HEK293 (cell line): ENCODE data around the gene DGKH.

Experiments used
- CTCF ChIA-PET: fragments of 350-600 bp; formaldehyde crosslinking; extraction: SDS; loops from one replicate; lab custom pipeline; 2021; ENCODE audit warnings: antibody characterized with exemption; lab: Yijun Ruan, JAX
- POLR2A ChIA-PET: fragments of 300-600 bp; formaldehyde crosslinking; extraction: SDS; loops from one replicate; lab custom pipeline; 2020; ENCODE audit warnings: antibody characterized with exemption, inconsistent platforms; lab: Yijun Ruan, JAX
- H3K27ac ChIP-seq: fragments of 200-500 bp; sonication (Bioruptor generic); 2 replicates; pipeline ENCODE4 v1.5.1; 2014; ENCODE audit warnings: low read depth, low read length, control low read depth, inconsistent platforms; ENCODE audit errors: extremely low read depth
- H3K36me3 ChIP-seq, 2 experiments: fragments of 200-500 bp in 1 of 2; sonication (Bioruptor generic) in 1 of 2; 1 replicate in 1 of 2; 2 replicates in 1 of 2; pipeline ENCODE4 v1.5.1; 2014 to 2017; ENCODE audit warnings: inconsistent platforms in 2 of 2, low read length in 2 of 2; ENCODE audit not compliant: control insufficient read depth in 2 of 2, insufficient read depth in 1 of 2
- H3K4me1 ChIP-seq: fragments of 200-500 bp; sonication (Bioruptor generic); 2 replicates; pipeline ENCODE4 v1.5.1; 2014; ENCODE audit warnings: mild to moderate bottlenecking, low read length, inconsistent platforms; ENCODE audit not compliant: control insufficient read depth, insufficient read depth
- H3K4me3 ChIP-seq: 2 replicates; pipeline ENCODE4 v1.5.1; 2011; ENCODE audit warnings: low read depth, mild to moderate bottlenecking, control low read depth, low read length, moderate library complexity
- H3K9me3 ChIP-seq: fragments of 200-500 bp; sonication (Bioruptor generic); 2 replicates; pipeline ENCODE4 v1.5.1; 2014; ENCODE audit warnings: low read depth, low read length, inconsistent platforms; ENCODE audit not compliant: control insufficient read depth, insufficient read depth
- IKZF3 ChIP-seq: fragments of 450-650 bp; IDR thresholded peaks from 2 replicates; pipeline ENCODE4 v1.5.0; 2018; ENCODE audit warnings: missing biosample characterization, mild to moderate bottlenecking, missing genetic modification characterization, moderate library complexity
- INSM2 ChIP-seq: fragments of 450-650 bp; formaldehyde crosslinking; IDR thresholded peaks from 2 replicates; pipeline ENCODE4 v1.5.1; 2016; ENCODE audit warnings: missing biosample characterization, missing genetic modification characterization
- KLF17 ChIP-seq: fragments of 450-650 bp; formaldehyde crosslinking; IDR thresholded peaks from 2 replicates; pipeline ENCODE4 v1.5.1; 2016; ENCODE audit warnings: missing biosample characterization, missing genetic modification characterization
- SCRT1 ChIP-seq: fragments of 450-650 bp; formaldehyde crosslinking; IDR thresholded peaks from 2 replicates; pipeline ENCODE4 v1.5.1; 2016; ENCODE audit warnings: missing biosample characterization, missing genetic modification characterization, borderline replicate concordance
- WT1 ChIP-seq: fragments of 450-650 bp; formaldehyde crosslinking; IDR thresholded peaks from 2 replicates; pipeline ENCODE4 v1.5.1; 2016; ENCODE audit warnings: missing biosample characterization, missing genetic modification characterization
- ZBTB17 ChIP-seq: fragments of 450-650 bp; formaldehyde crosslinking; IDR thresholded peaks from 2 replicates; pipeline ENCODE4 v1.5.1; 2016; ENCODE audit warnings: missing biosample characterization, missing genetic modification characterization
- ZNF24 ChIP-seq: fragments of 450-650 bp; formaldehyde crosslinking; IDR thresholded peaks from 2 replicates; pipeline ENCODE4 v1.5.1; 2016; ENCODE audit warnings: missing biosample characterization, missing genetic modification characterization
- ZNF26 ChIP-seq: fragments of 450-650 bp; formaldehyde crosslinking; IDR thresholded peaks from 2 replicates; pipeline ENCODE4 v1.5.1; 2016; ENCODE audit warnings: missing biosample characterization, missing genetic modification characterization
- ZNF335 ChIP-seq: fragments of 450-650 bp; formaldehyde crosslinking; conservative IDR thresholded peaks from 2 replicates; pipeline ENCODE4 v1.5.1; 2016; ENCODE audit warnings: missing biosample characterization, missing genetic modification characterization
- ZNF544 ChIP-seq: fragments of 450-650 bp; formaldehyde crosslinking; IDR thresholded peaks from 2 replicates; pipeline ENCODE4 v1.5.0; 2017; ENCODE audit warnings: missing biosample characterization, missing genetic modification characterization
- ZNF600 ChIP-seq: fragments of 450-650 bp; formaldehyde crosslinking; IDR thresholded peaks from 2 replicates; pipeline ENCODE4 v1.5.1; 2016; ENCODE audit warnings: missing biosample characterization, missing genetic modification characterization
- ZNF629 ChIP-seq: fragments of 450-650 bp; formaldehyde crosslinking; IDR thresholded peaks from 2 replicates; pipeline ENCODE4 v1.5.1; 2017; ENCODE audit warnings: missing biosample characterization, missing genetic modification characterization
- TF ChIP-seq, protein P1 (sequence below): fragments of 450-650 bp; formaldehyde crosslinking; IDR thresholded peaks from 2 replicates; pipeline ENCODE4 v1.5.1; 2016; ENCODE audit warnings: missing biosample characterization, missing genetic modification characterization
- TF ChIP-seq, protein P2 (sequence below): fragments of 450-650 bp; formaldehyde crosslinking; IDR thresholded peaks from 2 replicates; pipeline ENCODE4 v1.5.1; 2017; ENCODE audit warnings: missing biosample characterization, missing genetic modification characterization

The DGKH gene

DNA sequence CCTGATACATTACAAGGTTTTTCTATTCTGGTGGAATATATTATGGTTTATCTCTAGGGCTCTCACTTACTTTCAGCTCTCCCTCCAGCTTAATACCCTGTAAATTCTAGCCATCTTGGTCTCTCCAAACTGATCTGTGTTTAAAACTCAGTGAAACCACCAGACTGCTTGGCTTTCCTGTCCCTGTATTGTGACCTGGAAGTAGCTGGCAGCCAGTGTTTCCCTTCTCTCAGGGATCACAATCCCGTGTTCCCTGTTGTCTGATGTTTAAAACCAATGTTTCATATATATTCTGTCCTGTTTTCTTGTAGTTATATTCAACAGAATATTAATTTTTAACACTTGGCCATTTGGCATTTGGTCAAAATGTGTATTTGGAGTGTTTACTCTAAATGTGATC, 231.5 kb downstream of the DGKH start:
- CTCF ChIA-PET, result no interaction called here
- no peak overlapping the region for H3K27ac ChIP-seq
- TF ChIP-seq SCRT1 (tag by site-specific recombination), result no peak
- TF ChIP-seq, protein P1, sequence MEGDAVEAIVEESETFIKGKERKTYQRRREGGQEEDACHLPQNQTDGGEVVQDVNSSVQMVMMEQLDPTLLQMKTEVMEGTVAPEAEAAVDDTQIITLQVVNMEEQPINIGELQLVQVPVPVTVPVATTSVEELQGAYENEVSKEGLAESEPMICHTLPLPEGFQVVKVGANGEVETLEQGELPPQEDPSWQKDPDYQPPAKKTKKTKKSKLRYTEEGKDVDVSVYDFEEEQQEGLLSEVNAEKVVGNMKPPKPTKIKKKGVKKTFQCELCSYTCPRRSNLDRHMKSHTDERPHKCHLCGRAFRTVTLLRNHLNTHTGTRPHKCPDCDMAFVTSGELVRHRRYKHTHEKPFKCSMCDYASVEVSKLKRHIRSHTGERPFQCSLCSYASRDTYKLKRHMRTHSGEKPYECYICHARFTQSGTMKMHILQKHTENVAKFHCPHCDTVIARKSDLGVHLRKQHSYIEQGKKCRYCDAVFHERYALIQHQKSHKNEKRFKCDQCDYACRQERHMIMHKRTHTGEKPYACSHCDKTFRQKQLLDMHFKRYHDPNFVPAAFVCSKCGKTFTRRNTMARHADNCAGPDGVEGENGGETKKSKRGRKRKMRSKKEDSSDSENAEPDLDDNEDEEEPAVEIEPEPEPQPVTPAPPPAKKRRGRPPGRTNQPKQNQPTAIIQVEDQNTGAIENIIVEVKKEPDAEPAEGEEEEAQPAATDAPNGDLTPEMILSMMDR (tag by site-specific recombination), result no peak
- H3K4me1 ChIP-seq, result peaks cover 8% of the 10 kb centered on the region
- H3K36me3 ChIP-seq, result no peaks in the 10 kb centered on the region
- no peaks in the 10 kb centered on the region for H3K9me3 ChIP-seq
- POLR2A ChIA-PET, result no interaction called here
- no peak overlapping the region for H3K4me3 ChIP-seq

- Histone ChIP-seq H3K36me3 (no peaks in the 10 kb centered on the region), H3K4me3 (no peak overlapping the region), H3K9me3 (no peaks in the 10 kb centered on the region), H3K4me1 (peaks cover 8% of the 10 kb centered on the region), H3K27ac (no peak overlapping the region)
- ChIA-PET POLR2A (no interaction called here), CTCF (no interaction called here)
- no peak for TF ChIP-seq ZNF26
- 0 out of 2 replicates have a peak, but pooled peaks have one; percentile 42 for TF ChIP-seq KLF17 (tag by site-specific recombination)
- TF ChIP-seq, protein P2, sequence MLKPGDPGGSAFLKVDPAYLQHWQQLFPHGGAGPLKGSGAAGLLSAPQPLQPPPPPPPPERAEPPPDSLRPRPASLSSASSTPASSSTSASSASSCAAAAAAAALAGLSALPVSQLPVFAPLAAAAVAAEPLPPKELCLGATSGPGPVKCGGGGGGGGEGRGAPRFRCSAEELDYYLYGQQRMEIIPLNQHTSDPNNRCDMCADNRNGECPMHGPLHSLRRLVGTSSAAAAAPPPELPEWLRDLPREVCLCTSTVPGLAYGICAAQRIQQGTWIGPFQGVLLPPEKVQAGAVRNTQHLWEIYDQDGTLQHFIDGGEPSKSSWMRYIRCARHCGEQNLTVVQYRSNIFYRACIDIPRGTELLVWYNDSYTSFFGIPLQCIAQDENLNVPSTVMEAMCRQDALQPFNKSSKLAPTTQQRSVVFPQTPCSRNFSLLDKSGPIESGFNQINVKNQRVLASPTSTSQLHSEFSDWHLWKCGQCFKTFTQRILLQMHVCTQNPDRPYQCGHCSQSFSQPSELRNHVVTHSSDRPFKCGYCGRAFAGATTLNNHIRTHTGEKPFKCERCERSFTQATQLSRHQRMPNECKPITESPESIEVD (tag by site-specific recombination), result 0 out of 2 replicates have a peak, but pooled peaks have one; percentile 15
Measured at GRCh38 chr13:42280537-42280936, 232.1 kb downstream of the DGKH start.

DNA sequence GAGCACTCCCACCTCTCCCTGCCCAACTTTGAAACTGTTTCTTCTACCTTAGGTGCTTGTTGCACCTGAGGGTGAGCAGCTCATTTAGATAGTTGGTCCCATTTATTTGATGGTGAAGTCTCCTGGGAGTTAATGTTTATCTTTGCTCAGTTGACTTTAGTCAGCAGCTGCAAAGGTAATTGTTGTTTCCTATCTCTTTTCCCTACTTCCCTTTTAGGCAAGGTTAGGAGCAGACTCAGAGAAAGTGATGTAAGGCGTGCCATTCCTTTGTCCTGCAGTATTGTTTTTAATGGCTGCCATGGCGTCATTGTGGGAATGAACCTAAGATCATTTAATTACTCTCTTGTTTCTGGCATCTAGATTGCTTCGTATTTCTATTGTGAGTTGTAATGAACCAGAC, 235.1 kb downstream of the DGKH start:
- Histone ChIP-seq H3K27ac (no peak overlapping the region), H3K36me3 (peaks cover 7 to 20% of the 10 kb centered on the region in 2 experiments; a peak in 2 of 3 replicates), H3K9me3 (no peaks in the 10 kb centered on the region), H3K4me1 (peaks cover 8% of the 10 kb centered on the region), H3K4me3 (no peak overlapping the region)
- TF ChIP-seq ZNF600, result peak; percentile 65
- TF ChIP-seq ZNF544 (tag by site-specific recombination), result no peak
- TF ChIP-seq ZNF24 (tag by site-specific recombination), result no peak
- TF ChIP-seq ZBTB17, result peak; percentile 58; the same call in 1 of the 2 replicates
- TF ChIP-seq, protein P2 (tag by site-specific recombination), result 0 out of 2 replicates have a peak, but pooled peaks have one; percentile 8
- 0 out of 2 replicates have a peak, but pooled peaks have one; percentile 48 for TF ChIP-seq WT1 (tag by site-specific recombination)
- peak; percentile 88 for TF ChIP-seq ZNF629 (tag by site-specific recombination)
- 0 out of 2 replicates have a peak, but pooled peaks have one; percentile 25 for TF ChIP-seq ZNF335 (tag by site-specific recombination)
- TF ChIP-seq IKZF3 (tag by site-specific recombination), result peak; percentile 71
- TF ChIP-seq INSM2 (tag by site-specific recombination), result peak; percentile 78
- ChIA-PET POLR2A (no interaction called here), CTCF (no interaction called here)
